Vagina (tissue), 2 donors: ENCODE results near the gene PIAS1.

Source experiments
- POLR2AphosphoS5 ChIP-seq, 2 donors: sonication (generic); formaldehyde crosslinking; IDR thresholded peaks; one replicate each; pipeline ENCODE4 v1.9.0; 2017; ENCODE audit warnings: antibody characterized with exemption in 2 of 2, mild to moderate bottlenecking in 2 of 2, low read depth in 1 of 2; ENCODE audit not compliant: insufficient read depth in 1 of 2
- TF ChIP-seq, protein P1 (sequence below), 3 experiments: fragments of 450-650 bp in 2 of 3; fragments of 200-600 bp in 1 of 3; sonication (generic) in 1 of 3; IDR thresholded peaks; one replicate each; pipeline ENCODE4 v1.5.1; 2017 to 2019; ENCODE audit warnings: antibody characterized with exemption in 3 of 3, mild to moderate bottlenecking in 2 of 3, moderate library complexity in 2 of 3

DNA sequence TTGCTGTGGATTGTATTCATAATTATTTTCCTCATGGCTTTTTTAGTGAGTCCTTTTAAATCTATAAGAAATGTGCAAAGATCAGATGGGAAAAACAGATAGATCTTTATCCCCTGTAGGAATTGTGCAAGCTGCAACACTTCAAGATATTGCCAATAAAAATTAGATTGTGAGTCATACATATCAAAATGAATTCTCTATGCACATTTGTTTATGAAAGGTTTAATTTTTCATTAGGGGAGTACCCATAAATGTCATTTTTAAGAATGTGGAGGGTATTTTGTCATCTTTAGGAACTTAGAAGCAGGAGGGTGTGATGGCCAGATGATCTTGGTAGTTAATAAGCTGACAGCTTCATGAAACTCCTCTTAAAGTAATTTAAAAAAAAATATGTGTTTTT lies 2.9 kb downstream of the PIAS1 start:
- TF ChIP-seq, protein P1, sequence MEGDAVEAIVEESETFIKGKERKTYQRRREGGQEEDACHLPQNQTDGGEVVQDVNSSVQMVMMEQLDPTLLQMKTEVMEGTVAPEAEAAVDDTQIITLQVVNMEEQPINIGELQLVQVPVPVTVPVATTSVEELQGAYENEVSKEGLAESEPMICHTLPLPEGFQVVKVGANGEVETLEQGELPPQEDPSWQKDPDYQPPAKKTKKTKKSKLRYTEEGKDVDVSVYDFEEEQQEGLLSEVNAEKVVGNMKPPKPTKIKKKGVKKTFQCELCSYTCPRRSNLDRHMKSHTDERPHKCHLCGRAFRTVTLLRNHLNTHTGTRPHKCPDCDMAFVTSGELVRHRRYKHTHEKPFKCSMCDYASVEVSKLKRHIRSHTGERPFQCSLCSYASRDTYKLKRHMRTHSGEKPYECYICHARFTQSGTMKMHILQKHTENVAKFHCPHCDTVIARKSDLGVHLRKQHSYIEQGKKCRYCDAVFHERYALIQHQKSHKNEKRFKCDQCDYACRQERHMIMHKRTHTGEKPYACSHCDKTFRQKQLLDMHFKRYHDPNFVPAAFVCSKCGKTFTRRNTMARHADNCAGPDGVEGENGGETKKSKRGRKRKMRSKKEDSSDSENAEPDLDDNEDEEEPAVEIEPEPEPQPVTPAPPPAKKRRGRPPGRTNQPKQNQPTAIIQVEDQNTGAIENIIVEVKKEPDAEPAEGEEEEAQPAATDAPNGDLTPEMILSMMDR (IDR thresholded peaks at IDR 0.05) = no peak
- no peak for TF ChIP-seq POLR2AphosphoS5 (IDR thresholded peaks at IDR 0.05; ENCODE audit: insufficient read depth in 1 of 2, low read depth in 1 of 2)
